ENCODE measurements around the gene VEGFD. TPM values are rescaled to one million over a fixed set of nuclear protein-coding genes. Genes with fewer than 3 reads are reported as not detected.

Gene VEGFD
- polyA plus RNA-seq, 3 donors = not detected

DNA sequence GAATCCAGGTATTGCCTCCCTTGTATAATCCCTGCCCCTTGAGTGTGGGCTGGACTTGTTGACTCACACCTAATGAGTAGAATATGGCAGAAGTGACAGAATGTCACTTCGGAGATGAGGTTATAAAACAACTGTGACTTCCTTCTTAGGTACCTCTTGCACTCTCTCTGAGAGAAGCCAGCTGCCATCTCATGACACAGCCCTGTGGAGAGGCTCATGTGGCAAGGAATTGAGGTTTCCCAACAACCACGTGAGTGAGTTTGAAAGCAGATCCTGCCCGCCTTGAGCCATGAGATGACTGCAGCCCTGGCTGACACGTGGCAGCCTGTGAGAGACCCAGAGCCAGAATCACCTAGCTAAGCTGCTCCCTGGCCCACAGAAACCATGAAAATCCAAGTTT, 82.3 kb downstream of the VEGFD start:
- peaks cover 0 to 4% (median 0%) of the 10 kb centered on the region in 7 donors for H3K9me3 Mint-ChIP-seq

DNA sequence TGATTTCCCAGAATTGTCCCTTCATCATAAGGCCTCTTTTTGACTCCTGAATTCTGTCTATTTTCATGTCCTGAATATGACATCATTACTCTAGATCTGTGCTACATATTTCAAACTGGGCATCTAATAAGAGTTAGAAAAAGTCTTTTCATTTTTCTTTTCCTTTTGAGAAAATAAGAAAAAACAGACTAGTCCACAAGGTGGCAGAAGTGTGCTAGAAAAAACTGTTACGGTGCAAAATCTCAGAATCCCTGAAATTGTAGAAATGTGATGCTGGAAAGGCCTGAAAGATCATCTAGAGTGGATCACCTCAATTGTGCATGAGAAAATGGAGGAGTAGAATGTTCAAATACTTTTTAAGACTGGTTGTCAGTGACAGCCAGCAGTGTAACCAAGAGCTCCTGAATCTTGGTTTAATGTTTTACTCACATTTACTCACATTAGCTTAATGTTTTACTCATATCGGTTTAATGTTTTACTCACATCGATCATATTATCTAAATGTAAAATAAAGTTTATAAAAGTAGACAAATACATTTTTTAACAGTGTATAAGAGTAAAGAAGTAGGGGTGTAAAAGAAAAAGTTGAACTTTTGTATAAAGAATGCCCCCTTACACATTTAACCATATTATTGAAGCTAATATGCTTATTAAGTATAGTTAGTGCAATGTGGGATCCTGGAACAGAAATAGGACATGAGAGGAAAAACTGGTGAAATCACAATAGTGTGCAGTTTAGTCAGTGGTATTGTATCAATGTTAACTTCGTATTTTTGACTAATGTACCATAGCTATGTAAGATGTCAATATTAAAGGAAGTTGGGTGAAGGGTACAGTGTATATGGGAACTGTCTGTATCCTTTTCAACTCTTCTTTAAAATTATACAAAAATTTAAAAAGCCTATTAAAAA, 84.0 kb downstream of the VEGFD start:
- no peak overlapping the region for H3K4me3 ChIP-seq (replicated peaks in 1 of 3; ENCODE audit: low read depth in 2 of 3, low read length in 3 of 3)
- H3K9ac ChIP-seq (ENCODE audit: insufficient read depth, low read length, poor library complexity, severe bottlenecking) = no peak overlapping the region
- peaks cover 0 to 7% of the 10 kb centered on the region in 2 donors for H3K27me3 ChIP-seq (ENCODE audit: control insufficient read depth in 2 of 2, insufficient read depth in 2 of 2, low read length in 2 of 2)
- TF ChIP-seq, protein P1, sequence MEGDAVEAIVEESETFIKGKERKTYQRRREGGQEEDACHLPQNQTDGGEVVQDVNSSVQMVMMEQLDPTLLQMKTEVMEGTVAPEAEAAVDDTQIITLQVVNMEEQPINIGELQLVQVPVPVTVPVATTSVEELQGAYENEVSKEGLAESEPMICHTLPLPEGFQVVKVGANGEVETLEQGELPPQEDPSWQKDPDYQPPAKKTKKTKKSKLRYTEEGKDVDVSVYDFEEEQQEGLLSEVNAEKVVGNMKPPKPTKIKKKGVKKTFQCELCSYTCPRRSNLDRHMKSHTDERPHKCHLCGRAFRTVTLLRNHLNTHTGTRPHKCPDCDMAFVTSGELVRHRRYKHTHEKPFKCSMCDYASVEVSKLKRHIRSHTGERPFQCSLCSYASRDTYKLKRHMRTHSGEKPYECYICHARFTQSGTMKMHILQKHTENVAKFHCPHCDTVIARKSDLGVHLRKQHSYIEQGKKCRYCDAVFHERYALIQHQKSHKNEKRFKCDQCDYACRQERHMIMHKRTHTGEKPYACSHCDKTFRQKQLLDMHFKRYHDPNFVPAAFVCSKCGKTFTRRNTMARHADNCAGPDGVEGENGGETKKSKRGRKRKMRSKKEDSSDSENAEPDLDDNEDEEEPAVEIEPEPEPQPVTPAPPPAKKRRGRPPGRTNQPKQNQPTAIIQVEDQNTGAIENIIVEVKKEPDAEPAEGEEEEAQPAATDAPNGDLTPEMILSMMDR (IDR thresholded peaks at IDR 0.05) = peak; percentile 60
- no peaks in the 10 kb centered on the region for H4K20me1 ChIP-seq (ENCODE audit: insufficient read depth, low read length)
- Mint-ChIP-seq H3K27ac (peak overlapping the region in 1 of 7 donors; percentile 27), H3K4me1 (peaks cover 29% of the 10 kb centered on the region), H3K4me3 (no peak overlapping the region), H3K36me3 (no peaks in the 10 kb centered on the region), H3K9me3 (peaks cover 0 to 1% (median 0%) of the 10 kb centered on the region in 7 donors), H3K27me3 (ENCODE audit: low read depth in 3 of 3) (peaks cover 0 to 14% (median 0%) of the 10 kb centered on the region in 3 donors)
- no peak overlapping the region for H3K4me2 ChIP-seq (replicated peaks; ENCODE audit: extremely low read depth, low read length, poor library complexity, severe bottlenecking)
- H3K9me3 ChIP-seq (replicated peaks in 1 of 2; ENCODE audit: control insufficient read depth in 1 of 2, insufficient read depth in 1 of 2, low read length in 2 of 2) = no peaks in the 10 kb centered on the region
- no peak overlapping the region for H3K27ac ChIP-seq (ENCODE audit: low read depth in 1 of 2, low read length in 2 of 2)
- DNase-seq = peak in 2 of 3 donors; percentile 17 to 20
- no peaks in the 10 kb centered on the region for H3K36me3 ChIP-seq (replicated peaks in 1 of 2; ENCODE audit: control insufficient read depth in 1 of 2, insufficient read depth in 2 of 2, low read length in 2 of 2)
- H3K4me1 ChIP-seq (ENCODE audit: control insufficient read depth in 1 of 2, insufficient read depth in 2 of 2, low read length in 2 of 2) = peaks cover 24 to 26% of the 10 kb centered on the region in 2 donors
- intact Hi-C loops (cut with micrococcal nuclease) = loop anchor here in 1 of 2 donors (5.0 kb wide), 1 partner anchor 37 kb away; the partner anchor contains the start of gene PIGA
- no CpG with 5 or more reads among the region's 4 CpGs for WGBS (ENCODE audit: insufficient coverage)
- H3K79me2 ChIP-seq (ENCODE audit: insufficient read depth, low read length) = no peaks in the 10 kb centered on the region
- H2AFZ ChIP-seq (ENCODE audit: insufficient read depth, low read depth, low read length, poor library complexity, severe bottlenecking) = peak overlapping the region; percentile 11

More for the DNA sequence above, 82.3 kb downstream of the VEGFD start:
- 0% methylated on average over 1 of the region's 4 CpGs for WGBS (ENCODE audit: insufficient coverage)
- H3K27ac ChIP-seq (ENCODE audit: low read depth in 1 of 2, low read length in 2 of 2) = peak overlapping the region; percentile 50 to 57
- Mint-ChIP-seq H3K36me3 (no peaks in the 10 kb centered on the region), H3K27ac (peak overlapping the region; percentile 69 to 84 (median 80)), H3K4me1 (peaks cover 29% of the 10 kb centered on the region), H3K4me3 (no peak overlapping the region), H3K27me3 (ENCODE audit: low read depth in 3 of 3) (peaks cover 0 to 7% (median 0%) of the 10 kb centered on the region in 3 donors)
- no peaks in the 10 kb centered on the region for H3K79me2 ChIP-seq (ENCODE audit: insufficient read depth, low read length)
- H3K4me3 ChIP-seq (replicated peaks in 1 of 3; ENCODE audit: low read depth in 2 of 3, low read length in 3 of 3) = no peak overlapping the region
- H3K9ac ChIP-seq (ENCODE audit: insufficient read depth, low read length, poor library complexity, severe bottlenecking) = no peak overlapping the region
- peak; percentile 84 to 94 (median 87) for DNase-seq
- peaks cover 0 to 4% of the 10 kb centered on the region in 2 donors for H3K27me3 ChIP-seq (ENCODE audit: control insufficient read depth in 2 of 2, insufficient read depth in 2 of 2, low read length in 2 of 2)
- peaks cover 24 to 26% of the 10 kb centered on the region in 2 donors for H3K4me1 ChIP-seq (ENCODE audit: control insufficient read depth in 1 of 2, insufficient read depth in 2 of 2, low read length in 2 of 2)
- TF ChIP-seq, protein P1 (IDR thresholded peaks at IDR 0.05) = no peak
- intact Hi-C loops (cut with micrococcal nuclease) = loop anchor here in 1 of 2 donors (5.0 kb wide), 1 partner anchor 35 kb away; the partner anchor contains the start of gene PIGA
- no peak overlapping the region for H3K4me2 ChIP-seq (replicated peaks; ENCODE audit: extremely low read depth, low read length, poor library complexity, severe bottlenecking)
- H3K36me3 ChIP-seq (replicated peaks in 1 of 2; ENCODE audit: control insufficient read depth in 1 of 2, insufficient read depth in 2 of 2, low read length in 2 of 2) = no peaks in the 10 kb centered on the region
- H2AFZ ChIP-seq (ENCODE audit: insufficient read depth, low read depth, low read length, poor library complexity, severe bottlenecking) = no peak overlapping the region
- H4K20me1 ChIP-seq (ENCODE audit: insufficient read depth, low read length) = no peaks in the 10 kb centered on the region
- H3K9me3 ChIP-seq (replicated peaks in 1 of 2; ENCODE audit: control insufficient read depth in 1 of 2, insufficient read depth in 1 of 2, low read length in 2 of 2) = no peaks in the 10 kb centered on the region
